Panc1 (cell line): ENCODE data around the gene PLEKHN1.

Source experiments
- CTCF ChIP-seq: fragments of 450-650 bp; IDR thresholded peaks from 2 replicates; pipeline ENCODE4 v1.5.1; 2017; ENCODE audit warnings: mild to moderate bottlenecking
- POLR2AphosphoS5 ChIP-seq: IDR thresholded peaks from 2 replicates; pipeline ENCODE4 v1.6.1; 2012; ENCODE audit warnings: mild to moderate bottlenecking, low read depth, low read length, moderate library complexity
- REST ChIP-seq, 2 experiments: IDR thresholded peaks; 2 replicates each; pipeline ENCODE4 v1.6.1; 2011 to 2012; ENCODE audit warnings: low read depth in 2 of 2, control low read depth in 1 of 2, low read length in 1 of 2, mild to moderate bottlenecking in 1 of 2, moderate library complexity in 1 of 2; ENCODE audit not compliant: insufficient read depth in 1 of 2

DNA sequence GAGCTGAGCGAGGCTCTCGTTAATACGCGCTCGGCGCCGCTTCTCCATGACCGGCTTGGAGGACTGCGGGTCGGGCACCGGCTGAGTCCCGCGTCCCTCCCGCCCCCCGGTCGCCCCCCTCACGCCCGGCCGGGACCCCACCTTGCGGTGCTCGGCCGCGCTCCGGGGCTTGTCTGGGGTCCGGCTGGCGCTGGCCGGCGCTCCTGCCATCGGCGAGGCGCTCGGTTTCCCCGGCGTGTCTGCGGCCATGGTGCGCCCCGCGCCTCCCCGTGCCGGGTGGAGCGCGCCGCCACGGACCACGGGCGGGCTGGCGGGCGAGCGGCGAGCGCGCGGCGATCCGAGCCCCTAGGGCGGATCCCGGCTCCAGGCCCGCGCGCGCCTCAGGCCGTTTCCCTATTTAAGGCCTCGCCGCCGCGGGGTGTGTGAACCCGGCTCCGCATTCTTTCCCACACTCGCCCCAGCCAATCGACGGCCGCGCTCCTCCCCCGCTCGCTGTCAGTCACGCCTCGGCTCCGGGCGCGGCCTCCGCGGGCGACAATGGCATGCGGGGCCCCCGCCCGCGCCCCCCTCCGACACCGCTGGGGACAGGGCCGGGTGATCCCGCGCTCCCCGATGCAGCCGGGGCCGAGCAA, 33.6 kb downstream of the PLEKHN1 start, which contains the start of gene HES4:
- TF ChIP-seq CTCF (no peak), POLR2AphosphoS5 (no peak), REST (IDR thresholded peaks at IDR 0.05; ENCODE audit: insufficient read depth in 1 of 2, low read depth in 2 of 2, low read length in 1 of 2) (no peak)
